ENCODE measurements around the gene NUMA1. TPM values are rescaled to one million over a fixed set of nuclear protein-coding genes. Genes with fewer than 3 reads are reported as not detected.

NUMA1 gene
- total and polyA plus RNA-seq, 9 of the 15 experiments (the other 6 are each of a cell fraction or from before 2014, with no cell fraction given), result 4.1 to 104 (median 51.2) TPM

DNA sequence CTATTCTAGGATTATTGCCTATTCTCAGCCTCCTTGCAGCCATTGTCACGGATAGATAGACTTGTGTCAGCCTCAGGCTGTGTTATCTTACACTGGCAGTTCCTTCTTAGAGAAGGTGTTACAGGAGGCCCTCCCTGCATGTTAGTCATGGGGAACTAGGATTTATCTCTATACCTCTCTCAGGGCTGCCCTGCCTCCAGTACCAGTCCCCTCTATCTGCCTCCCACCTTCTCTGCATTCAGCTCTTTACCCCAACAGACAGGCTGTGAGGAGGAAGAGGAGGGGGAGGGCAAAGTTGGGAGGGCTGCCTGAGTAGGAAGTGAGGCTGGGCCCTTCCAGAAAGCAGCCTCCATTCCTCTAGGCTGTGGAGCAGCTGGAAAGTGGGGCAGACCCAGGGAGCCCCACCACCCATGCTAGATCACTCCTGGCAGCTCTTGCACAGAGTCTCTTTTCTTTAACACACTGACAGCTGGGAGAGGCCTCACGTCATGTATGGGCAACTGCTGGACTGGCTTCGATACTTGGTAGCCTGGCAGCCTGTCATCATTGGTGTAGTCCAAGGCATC, 84.5 kb downstream of the NUMA1 start (continued):
- TF ChIP-seq, protein P1, sequence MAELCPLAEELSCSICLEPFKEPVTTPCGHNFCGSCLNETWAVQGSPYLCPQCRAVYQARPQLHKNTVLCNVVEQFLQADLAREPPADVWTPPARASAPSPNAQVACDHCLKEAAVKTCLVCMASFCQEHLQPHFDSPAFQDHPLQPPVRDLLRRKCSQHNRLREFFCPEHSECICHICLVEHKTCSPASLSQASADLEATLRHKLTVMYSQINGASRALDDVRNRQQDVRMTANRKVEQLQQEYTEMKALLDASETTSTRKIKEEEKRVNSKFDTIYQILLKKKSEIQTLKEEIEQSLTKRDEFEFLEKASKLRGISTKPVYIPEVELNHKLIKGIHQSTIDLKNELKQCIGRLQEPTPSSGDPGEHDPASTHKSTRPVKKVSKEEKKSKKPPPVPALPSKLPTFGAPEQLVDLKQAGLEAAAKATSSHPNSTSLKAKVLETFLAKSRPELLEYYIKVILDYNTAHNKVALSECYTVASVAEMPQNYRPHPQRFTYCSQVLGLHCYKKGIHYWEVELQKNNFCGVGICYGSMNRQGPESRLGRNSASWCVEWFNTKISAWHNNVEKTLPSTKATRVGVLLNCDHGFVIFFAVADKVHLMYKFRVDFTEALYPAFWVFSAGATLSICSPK (IDR thresholded peaks at IDR 0.05; ENCODE audit: borderline replicate concordance), result no peak
- TF ChIP-seq, protein P2, sequence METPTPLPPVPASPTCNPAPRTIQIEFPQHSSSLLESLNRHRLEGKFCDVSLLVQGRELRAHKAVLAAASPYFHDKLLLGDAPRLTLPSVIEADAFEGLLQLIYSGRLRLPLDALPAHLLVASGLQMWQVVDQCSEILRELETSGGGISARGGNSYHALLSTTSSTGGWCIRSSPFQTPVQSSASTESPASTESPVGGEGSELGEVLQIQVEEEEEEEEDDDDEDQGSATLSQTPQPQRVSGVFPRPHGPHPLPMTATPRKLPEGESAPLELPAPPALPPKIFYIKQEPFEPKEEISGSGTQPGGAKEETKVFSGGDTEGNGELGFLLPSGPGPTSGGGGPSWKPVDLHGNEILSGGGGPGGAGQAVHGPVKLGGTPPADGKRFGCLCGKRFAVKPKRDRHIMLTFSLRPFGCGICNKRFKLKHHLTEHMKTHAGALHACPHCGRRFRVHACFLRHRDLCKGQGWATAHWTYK (CRISPR knock-in tag; IDR thresholded peaks at IDR 0.05), result 0 out of 2 replicates have a peak, but pooled peaks have one; percentile 24
- TF ChIP-seq PHTF2 (CRISPR knock-in tag; IDR thresholded peaks at IDR 0.05) (no peak), ZNF184 (CRISPR knock-in tag; IDR thresholded peaks at IDR 0.05) (no peak), ZNF134 (CRISPR knock-in tag; conservative IDR thresholded peaks at IDR 0.05) (no peak; the same call in 1 of the 2 replicates), NFE2 (IDR thresholded peaks at IDR 0.05; ENCODE audit: low read depth) (0 out of 2 replicates have a peak, but pooled peaks have one; percentile 13), NCOA2 (IDR thresholded peaks at IDR 0.05; ENCODE audit: partially characterized antibody in 2 of 2) (no peak), MYNN (IDR thresholded peaks at IDR 0.05) (peak; percentile 86; the same call in 1 of the 2 replicates), MYNN (CRISPR knock-in tag; IDR thresholded peaks at IDR 0.05) (no peak), ZNF589 (CRISPR knock-in tag; IDR thresholded peaks at IDR 0.05; ENCODE audit: low read depth) (no peak), HNRNPLL (IDR thresholded peaks at IDR 0.05; ENCODE audit: low read depth, low read length, poor library complexity, severe bottlenecking) (no peak), ARNT (IDR thresholded peaks at IDR 0.05) (0 out of 4 replicates have a peak, but pooled peaks of 1 of the 2 experiments have one; percentile 52), RFX7 (CRISPR knock-in tag; IDR thresholded peaks at IDR 0.05) (no peak)
- TF ChIP-seq, protein P3, sequence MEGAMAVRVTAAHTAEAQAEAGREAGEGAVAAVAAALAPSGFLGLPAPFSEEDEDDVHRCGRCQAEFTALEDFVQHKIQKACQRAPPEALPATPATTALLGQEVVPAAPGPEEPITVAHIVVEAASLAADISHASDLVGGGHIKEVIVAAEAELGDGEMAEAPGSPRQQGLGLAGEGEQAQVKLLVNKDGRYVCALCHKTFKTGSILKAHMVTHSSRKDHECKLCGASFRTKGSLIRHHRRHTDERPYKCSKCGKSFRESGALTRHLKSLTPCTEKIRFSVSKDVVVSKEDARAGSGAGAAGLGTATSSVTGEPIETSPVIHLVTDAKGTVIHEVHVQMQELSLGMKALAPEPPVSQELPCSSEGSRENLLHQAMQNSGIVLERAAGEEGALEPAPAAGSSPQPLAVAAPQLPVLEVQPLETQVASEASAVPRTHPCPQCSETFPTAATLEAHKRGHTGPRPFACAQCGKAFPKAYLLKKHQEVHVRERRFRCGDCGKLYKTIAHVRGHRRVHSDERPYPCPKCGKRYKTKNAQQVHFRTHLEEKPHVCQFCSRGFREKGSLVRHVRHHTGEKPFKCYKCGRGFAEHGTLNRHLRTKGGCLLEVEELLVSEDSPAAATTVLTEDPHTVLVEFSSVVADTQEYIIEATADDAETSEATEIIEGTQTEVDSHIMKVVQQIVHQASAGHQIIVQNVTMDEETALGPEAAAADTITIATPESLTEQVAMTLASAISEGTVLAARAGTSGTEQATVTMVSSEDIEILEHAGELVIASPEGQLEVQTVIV (CRISPR knock-in tag; IDR thresholded peaks at IDR 0.05; ENCODE audit: borderline replicate concordance), result no peak
- TF ChIP-seq, protein P4, sequence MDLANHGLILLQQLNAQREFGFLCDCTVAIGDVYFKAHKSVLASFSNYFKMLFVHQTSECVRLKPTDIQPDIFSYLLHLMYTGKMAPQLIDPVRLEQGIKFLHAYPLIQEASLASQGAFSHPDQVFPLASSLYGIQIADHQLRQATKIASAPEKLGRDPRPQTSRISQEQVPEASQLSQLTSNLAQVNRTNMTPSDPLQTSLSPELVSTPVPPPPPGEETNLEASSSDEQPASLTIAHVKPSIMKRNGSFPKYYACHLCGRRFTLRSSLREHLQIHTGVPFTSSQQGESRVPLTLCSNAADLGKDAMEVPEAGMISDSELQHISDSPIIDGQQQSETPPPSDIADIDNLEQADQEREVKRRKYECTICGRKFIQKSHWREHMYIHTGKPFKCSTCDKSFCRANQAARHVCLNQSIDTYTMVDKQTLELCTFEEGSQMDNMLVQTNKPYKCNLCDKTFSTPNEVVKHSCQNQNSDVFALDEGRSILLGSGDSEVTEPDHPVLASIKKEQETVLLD (IDR thresholded peaks at IDR 0.05), result 0 out of 2 replicates have a peak, but pooled peaks have one; percentile 60
- TF ChIP-seq, protein P5, sequence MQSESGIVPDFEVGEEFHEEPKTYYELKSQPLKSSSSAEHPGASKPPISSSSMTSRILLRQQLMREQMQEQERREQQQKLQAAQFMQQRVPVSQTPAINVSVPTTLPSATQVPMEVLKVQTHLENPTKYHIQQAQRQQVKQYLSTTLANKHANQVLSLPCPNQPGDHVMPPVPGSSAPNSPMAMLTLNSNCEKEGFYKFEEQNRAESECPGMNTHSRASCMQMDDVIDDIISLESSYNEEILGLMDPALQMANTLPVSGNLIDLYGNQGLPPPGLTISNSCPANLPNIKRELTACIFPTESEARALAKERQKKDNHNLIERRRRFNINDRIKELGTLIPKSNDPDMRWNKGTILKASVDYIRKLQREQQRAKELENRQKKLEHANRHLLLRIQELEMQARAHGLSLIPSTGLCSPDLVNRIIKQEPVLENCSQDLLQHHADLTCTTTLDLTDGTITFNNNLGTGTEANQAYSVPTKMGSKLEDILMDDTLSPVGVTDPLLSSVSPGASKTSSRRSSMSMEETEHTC (IDR thresholded peaks at IDR 0.05), result peak; percentile 66; the same call in 1 of the 2 replicates

Data from K562 (cell line).